HG03457 (cell line): ENCODE data around the gene TEX35.

Source experiments
- ATAC-seq: cut with Tn5 transposase; IDR thresholded peaks from one replicate; pipeline ENCODE4 v1.9.1; 2021; ENCODE audit warnings: moderate number of reproducible peaks; ENCODE audit not compliant: unreplicated experiment

Gene TEX35

DNA sequence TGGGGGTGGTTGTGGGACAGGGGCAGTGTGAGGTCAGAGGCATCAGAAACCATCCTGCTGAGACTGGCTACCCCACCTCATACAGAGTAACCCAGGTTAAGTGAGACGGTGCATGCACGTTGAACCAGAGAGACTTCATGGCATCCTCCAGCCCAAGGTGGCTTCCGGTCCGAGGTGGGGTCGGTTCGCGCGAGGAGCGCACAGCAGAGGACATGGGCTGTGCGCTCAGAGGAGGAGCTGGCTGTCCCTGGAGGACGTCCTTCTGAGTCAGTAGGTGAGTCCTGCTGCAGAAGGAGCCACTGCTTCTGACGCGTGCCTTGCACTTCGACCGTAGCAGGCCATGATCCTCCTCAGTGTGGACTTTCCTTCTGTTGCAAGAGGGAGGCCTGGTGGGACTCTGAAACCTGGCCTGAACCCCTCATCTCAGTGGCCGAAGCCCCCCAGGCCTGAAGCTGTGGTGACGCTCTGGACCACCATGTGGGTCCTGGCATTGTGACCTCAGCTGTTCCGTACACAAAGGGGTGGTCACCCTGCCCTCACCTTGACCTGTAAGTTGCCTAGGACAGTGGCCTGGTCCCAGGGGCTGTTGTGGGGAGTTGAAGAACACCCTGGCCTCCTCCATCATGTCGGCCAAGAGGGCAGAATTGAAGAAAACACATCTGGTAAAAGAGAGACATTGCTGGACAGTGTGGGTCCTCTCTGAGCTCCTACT is at the start of gene TEX35:
TSS of gene TEX35 (plus strand) at position 544 of the 712 bp plus-strand sequence. CDS start at position 624, 80 bp downstream.
- no peak for ATAC-seq

DNA sequence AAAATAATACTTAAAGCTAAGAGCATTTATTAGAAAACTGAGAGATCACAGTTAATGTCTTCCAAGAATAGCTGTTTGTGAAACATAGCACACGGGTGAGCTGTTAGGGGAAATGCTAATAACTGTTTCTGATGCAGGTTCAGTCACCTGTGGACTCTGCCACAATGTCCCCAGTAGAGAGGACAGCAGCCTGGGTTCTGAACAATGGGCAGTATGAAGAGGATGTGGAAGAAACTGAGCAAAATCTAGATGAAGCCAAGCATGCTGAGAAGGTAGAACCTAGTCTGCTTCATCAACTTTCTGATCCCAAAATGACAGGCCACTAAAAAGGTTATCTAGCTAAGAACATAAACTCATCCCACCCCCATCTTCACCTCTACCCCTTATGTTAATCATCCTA is 48.8 kb upstream of the TEX35 start:
- ATAC-seq: no peak

DNA sequence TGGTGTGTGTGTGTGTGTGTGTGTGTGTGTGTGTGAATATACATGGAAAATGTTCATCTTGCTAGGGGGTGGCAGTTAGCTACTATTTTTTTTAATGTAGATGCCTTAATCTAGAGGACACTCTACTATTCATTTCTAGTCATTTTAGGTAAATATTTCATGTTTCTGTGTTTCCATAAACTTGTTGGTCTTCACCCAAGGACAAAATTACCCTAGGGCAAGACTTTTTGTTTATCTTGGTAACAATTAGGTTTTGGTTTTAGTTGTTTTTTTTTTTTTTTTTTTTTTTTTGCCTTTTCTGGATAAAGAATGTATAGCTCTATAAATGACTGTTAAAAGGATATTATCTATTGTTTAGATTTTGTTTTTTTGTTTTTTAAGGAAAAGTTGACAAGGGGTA is 48.3 kb upstream of the TEX35 start:
- no peak for ATAC-seq

DNA sequence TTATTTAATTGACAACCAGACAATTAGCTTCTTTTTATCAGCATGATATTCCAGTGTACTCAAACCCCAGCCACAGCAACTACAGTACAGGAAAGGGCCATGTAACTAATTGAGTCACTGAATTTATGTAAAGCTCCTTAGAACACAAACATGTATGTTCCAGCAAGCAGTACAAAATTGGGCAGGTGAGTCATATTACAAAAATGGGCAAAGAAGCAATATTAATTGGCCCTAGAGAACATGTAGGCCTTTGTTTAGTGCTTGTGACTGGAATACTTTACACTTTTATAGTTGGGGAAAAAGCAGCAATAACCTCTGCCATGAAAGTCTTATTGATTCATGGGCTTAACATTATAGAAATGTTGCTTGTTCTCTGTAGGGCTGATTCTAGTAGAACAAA is 47.9 kb upstream of the TEX35 start:
- ATAC-seq: no peak

DNA sequence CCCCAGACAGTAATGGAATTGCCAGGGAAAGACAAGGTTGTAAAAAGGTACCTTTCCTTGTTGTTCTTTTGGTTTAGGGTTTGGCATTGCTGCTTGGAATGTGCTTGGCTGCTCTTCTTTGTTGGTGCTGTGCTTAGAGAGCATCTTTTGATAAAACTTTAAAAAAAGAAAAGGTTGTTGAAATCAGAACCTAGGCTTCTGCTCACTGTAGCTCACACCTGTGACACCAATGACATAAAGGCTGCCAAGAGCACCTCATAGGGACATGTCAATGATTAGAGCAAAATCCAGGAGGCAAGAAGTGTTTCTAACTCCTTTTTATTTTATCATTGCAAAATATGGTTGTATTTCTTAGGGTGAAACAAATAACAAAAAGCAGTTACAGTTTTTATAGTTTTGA is 45.1 kb upstream of the TEX35 start:
- ATAC-seq: no peak

DNA sequence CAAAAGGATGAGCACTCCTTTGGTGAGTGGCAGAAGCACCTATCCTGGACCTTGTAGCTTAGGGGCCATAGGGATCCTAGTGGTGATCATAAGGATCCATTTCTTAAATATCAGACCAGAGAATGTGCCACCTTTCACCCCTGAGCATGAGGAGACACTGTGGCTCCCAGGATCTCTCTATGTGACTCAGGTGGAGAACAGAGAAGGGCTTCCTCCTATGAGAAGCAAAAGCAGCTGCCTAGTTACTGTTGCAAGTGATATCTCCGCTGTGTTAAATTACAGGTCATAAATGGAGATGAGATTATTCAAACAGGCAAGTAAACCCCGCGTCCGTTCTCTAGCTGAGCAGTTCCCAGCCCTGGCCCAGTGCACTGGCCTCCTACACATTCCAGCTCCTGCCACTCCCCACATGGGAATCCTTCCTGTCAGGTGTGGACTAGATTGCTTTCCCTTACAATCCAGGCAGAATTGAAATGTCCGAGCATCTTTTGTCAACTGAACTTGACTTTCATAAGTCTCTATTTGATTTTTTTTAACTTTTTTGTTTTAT is 42.4 kb upstream of the TEX35 start:
- ATAC-seq: no peak

DNA sequence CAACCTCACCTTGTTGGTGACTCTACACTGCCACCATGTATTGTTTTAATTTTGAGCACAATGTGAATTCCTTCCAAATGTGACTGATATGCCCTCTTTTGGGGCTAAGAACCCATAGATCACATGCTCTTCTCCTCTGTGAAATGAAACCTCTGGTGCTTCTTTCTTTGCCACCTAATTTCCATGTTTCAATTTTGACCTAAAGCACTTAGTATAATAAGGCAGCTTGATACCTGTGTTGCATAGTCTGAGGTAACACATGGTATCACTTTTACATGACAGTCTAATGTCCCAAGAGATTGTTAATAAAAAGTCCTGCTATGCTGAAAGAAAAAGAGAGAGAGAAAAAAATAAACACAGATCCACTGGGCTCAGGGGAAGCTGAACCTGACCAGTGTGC is 40.4 kb upstream of the TEX35 start:
- ATAC-seq: no peak

DNA sequence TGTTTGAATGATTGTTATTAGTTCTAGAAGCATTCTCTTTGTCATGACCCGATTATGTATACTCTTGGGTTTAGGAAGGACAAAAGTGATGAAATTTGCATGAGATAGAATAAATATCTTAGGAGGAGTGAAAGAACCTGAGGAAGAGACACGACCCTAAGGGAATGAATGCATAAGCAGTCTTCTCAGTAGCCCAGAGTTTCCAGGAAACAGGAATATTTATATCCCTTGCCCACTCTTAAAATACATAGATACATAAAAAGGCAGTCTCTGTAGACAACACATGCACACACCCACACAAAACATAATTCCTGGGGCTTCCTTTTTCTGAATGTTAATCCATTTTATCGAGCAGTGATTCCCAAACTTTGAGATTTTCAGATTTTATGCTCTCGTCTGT is 35.5 kb upstream of the TEX35 start:
- no peak for ATAC-seq

DNA sequence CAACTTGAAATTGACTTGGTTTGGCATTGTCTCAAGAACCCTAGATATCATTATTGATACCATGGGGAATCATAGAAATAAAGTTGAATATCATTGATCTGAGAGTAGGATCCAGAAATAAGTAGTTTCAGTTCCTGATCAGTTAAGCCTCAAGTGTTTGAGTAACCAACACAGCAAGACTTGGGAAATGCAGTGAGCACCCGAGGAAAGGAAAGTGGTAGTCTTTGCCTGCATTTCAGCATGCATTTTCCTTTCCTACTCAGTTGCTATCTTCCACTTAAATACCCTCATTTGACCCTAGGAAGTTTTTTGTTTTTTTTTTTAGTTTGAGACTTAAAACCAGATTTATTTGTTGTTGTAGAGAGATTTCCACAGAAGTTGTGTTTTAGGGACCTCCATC is 35.1 kb upstream of the TEX35 start:
- no peak for ATAC-seq

DNA sequence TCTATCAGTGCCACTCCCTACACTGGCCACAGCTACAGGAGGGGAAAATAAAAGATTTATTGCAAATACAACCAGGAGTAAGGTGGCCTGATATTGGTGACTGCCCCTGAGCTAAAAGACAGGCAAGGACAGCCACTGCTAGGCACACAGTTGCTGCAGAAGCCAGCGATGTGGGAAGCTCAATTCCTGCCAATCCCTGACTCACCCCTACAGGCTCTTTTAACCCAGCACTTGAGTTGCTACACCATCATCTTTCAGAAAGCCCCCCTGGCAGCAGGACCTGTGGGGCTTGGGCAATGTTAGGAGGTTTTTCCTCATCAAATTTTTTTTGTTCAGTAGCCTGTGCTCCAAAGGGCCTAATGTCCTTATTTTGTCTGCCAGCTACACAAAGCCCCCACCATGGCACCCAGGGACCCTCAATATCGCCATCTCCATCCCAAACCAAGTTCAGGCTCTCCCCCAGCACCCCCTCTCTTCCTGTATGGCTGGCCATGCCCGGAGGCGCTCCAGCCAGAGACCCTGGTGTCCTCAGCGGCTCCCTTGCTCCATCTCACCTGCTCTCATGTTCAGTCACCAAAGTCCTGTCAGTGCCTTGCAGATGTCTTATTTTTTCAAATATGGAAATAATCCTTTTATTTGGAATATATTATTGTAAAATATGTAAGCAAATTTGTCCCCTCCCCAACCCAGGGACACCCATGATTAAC is 29.5 kb upstream of the TEX35 start:
- no peak for ATAC-seq

DNA sequence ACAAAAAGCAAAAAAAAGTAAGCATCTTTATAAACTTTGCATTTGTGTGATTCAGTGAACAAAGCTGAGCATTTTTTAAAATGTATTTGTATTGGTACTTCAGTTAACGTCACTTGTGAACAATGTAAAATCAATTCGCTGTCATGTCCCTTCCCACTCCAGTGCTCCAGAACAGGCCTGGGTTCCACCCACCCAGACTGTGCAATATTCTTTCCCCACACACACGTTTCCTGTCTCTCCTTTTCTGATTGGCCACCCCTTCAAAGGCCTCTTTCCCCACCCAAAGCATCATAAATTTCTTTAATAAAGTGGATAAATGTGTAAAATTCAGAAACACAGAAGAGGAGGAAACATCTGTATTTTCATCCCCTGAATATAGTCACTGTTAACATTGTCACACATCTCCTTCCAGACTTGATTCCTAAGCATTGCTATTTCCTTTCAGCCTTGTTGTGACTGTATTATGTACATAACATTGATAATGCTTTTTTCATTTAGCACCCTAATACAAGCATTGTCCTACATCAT is 28.1 kb upstream of the TEX35 start:
- ATAC-seq: no peak

DNA sequence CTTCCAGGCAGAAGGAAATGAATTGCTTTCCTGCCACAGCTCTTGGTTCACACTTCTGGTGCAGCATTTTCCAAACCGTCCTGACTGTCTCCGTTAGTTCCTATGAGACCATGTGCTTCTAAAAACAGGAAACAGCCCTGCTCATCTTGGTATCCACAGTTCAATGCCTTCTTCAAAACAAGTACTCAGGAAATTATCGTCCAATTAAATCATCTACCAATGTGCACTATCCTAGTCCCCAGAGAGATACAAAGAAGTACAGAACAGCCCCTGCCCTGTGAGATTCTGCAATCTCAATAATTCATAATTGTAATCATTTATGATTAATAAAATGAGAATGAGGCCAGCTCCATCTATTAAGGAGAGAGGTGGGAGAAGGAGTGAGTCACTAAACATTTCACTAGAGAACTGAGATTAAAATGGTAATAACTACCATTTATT is 27.3 kb upstream of the TEX35 start:
- ATAC-seq: no peak

DNA sequence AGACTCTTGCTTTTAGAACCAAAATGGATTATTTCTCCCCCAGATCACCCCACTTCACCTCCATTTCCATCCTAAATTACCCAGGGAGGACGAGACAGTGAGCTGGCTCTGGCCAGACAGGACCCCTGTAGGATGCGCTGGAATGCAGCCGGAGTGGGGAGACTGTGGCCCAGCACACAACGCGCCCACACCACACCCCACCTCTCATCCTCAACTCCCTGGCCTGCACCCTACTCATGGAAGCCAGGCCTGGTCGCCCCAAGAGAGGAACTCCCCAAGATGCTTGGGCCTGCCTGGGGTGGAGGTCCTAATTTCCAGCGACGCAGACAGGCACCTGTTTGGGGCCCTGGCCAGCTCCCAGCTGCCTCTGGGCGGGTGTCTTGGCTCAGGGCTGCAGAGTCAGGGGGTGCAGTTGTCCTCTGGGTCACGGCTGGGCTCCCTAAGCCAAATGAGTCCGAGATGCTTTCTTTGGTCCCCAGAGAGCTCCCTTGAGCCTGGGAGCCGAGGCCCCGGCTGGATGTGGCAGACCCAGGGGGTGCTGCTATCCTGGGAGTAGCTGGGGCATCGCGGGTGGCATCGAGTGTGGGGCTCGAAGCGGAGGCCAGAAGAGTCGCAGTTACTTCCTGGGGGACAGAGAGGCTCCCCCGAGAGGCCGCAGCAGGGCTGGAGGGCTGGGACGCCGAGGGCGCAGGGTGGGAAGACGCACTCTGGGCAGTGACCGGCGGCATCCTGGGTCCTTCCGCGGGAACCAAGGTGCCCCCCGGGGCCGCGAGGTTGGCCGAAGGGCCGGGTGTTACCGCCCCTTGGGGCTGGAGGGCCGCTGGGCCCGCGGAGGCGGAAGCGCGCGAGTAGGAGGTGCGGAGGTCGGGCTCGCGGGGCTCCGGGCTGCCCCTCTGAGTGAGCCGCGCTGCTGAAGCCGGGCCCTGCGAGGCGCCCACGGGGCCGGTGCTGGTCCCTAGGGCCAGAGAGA is 26.5 kb upstream of the TEX35 start:
- no peak for ATAC-seq

DNA sequence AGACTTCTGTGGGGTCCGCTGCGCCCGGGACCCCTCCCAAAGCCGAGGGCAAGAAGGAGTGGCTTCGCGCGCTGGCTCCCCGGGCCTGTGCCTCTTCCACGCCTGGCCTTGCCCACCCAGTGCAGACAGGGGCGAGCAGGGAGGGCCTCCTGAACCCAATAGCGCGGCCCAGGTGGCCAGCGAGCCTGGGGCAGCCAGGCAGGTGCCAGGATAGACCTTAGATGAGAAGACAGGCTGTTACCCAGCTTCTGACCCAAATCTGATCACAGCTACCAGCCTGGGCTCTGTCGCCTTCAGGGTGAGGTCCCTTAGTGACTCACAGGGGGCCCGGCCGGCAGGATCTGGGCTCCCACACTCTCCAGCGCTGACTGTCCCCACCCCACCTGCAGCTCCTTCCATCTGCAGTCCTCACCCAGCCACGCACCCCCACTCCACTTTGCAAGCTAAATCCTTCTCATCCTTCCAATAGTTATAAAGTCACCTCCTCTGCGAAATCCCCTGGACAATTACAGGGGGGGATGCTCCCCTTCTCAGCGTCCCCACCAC is 25.8 kb upstream of the TEX35 start:
- no peak for ATAC-seq

DNA sequence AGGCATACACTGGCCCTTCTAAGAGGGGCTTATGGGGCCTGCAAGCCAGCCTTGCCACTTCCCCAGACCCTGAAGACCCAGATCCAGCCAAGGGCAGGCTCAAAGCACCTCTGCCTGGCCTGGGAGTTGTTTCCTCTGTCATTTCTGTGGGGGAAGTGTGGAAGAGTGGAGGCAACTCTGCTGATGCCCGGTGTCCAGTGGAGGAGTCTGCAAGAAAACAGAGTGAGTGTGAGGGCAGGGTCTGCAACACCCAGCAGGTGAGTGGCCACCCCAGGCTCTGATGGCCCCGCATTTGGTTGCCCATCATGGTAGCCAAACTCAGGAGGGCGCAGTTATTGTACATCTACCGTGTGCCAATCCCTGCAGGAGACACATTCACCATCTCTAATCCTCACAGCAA is 24.5 kb upstream of the TEX35 start:
- ATAC-seq: no peak

DNA sequence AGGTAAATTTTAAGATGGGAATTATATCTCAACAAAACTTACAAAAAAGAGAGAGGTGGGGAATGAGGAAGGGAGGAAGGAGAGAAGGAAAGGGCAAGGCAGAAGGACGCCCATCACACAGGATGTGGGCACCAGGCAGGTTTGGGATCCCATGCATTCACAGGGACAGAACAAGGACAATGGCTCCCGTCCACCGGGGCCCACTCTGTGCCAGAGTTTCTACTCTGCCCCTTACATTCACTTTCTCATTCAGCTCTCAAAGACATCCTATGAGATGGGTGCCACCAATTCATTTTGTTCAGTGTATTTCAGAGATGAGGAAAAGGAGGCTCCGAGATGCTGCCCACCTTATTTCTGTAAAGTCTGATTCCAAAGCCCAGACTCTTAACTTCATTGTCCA is 23.5 kb upstream of the TEX35 start:
- ATAC-seq: no peak

DNA sequence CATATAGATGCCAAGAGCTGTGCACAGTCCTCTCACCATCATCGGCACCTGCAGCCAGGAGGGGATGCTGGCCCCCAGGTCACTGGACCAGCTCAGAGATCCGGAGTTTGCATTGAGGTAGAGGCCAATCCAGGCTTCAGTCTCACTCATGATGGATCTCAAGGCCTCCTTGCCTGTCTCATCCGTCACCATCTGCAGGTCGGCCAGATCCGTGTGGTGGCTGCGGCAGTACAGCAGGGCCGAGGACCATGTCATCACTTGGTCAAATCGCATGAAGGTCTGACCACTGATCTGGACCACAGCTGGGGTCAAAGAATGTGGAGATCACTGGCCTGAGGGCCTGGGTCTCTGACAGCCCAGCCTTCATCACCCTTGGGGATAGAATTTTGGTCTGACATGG is 22.8 kb upstream of the TEX35 start:
- no peak for ATAC-seq

DNA sequence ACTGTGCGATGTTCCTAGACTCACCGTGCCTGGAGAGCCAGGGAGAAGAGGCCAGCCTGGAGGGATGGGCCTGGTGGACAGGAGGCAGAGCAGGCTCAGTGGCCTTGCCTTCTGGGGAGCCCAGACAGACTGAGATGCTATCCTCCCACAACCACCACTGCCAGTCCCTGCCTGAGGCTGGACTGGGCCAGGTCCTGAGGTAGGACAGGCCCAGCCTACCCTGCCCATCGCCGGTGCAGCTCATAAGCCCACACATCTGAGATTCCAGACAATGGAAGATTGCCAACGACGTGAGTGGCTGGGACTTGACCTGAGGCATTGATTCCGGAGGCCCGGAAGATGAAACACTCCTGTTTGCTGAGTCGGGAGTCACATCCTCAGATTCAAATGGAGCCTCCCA is 21.9 kb upstream of the TEX35 start:
- ATAC-seq: no peak

DNA sequence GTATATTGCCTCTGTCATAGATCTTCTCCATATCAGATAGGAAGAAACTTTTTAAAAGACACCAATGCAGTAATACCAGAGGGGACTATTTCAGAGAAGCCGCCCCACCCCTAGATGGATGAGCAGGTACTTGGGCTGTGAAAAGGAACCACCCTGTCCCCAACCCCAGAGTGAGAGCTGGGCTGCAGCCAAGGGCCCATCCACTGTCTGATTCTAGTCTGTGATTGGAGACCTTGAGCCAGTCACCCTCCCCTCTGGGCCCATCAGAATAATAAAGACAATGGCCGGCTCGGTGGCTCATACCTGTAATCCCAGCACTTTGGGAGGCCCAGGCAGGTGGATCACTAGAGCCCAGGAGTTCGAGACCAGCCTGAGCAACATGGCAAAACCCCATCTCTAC is 21.2 kb upstream of the TEX35 start:
- no peak for ATAC-seq

DNA sequence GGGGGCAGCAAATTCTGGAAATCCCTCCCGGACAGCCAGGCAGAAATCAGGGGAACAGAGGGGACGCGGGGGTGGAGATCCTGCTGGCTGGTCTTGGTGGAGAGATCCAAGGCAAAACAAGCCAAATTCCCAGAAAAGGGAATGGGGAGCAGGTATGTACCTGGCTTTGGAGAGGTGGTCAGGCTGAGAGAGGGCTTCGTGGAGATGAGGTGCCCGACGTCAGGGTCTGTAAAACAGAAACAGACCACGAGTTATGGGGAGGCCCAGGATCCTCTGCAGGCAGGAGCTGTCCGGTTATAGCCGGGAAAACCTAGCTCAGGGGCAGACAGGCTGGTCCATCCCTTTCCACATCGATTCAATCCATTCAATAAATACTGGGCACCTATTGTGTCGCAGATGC is 20.6 kb upstream of the TEX35 start:
- no peak for ATAC-seq

DNA sequence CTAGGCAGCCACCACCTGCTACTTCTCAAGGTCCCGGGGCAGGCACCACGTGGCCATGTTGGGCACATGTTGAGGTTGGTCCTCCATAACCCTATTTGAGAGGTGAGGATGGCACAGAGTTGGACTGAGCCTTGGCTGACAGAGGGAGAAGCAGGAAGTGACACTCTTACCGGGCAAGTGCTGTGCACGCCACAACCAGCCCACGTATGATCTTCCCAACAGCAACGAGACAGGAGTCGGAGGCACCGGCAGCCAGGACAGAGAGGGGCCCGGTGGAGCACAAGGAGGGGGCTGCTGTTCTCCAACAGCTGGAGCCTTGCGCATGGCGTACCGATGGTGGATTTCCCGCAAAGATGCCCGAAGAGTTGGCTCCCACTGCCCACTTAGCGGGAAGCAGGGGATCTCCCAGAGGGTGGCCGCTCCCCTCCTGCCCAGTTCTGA is 19.6 kb upstream of the TEX35 start:
- ATAC-seq: no peak
